Testis (tissue), 3 donors: ENCODE measurements around the gene MSI2. TPM values are rescaled to one million over a fixed set of nuclear protein-coding genes. Genes with fewer than 3 reads are reported as not detected.

Source experiments
- DNase-seq: peaks from one replicate; pipeline ENCODE4 v3.0.0-alpha.2; 2019
- H3K27ac ChIP-seq, 2 donors: fragments of 200-600 bp; sonication (generic); one replicate each; pipeline ENCODE4 v1.5.1; 2019
- H3K27me3 ChIP-seq: fragments of 200-600 bp; sonication (generic); one replicate; pipeline ENCODE4 v1.5.1; 2019
- H3K36me3 ChIP-seq: fragments of 200-600 bp; sonication (generic); one replicate; pipeline ENCODE4 v1.5.1; 2017; ENCODE audit warnings: low read depth; ENCODE audit errors: missing control alignments
- H3K4me1 ChIP-seq: fragments of 200-600 bp; sonication (generic); one replicate; pipeline ENCODE4 v1.5.1; 2019
- H3K4me3 ChIP-seq, 2 donors: fragments of 200-600 bp; sonication (generic); one replicate each; pipeline ENCODE4 v1.5.1; 2017 to 2019
- H3K9me3 ChIP-seq: fragments of 200-600 bp; sonication (generic); one replicate; pipeline ENCODE4 v1.5.1; 2017
- POLR2A ChIP-seq: fragments of 450-650 bp; IDR thresholded peaks from one replicate; pipeline ENCODE4 v1.6.1; 2017; ENCODE audit warnings: antibody characterized with exemption, mild to moderate bottlenecking, moderate library complexity
- WGBS, 2 donors: methylation state at CpG; one replicate each; pipeline ENCODE4 v1.1.5; 2018; 5-methylcytosine and 5-hydroxymethylcytosine counted together
- intact Hi-C: fragments of 100-400 bp; cut with DNase I; formaldehyde crosslinking; loops from one replicate; pipeline ENCODE4 v1.15.1; 2023; ENCODE audit warnings: low total_unique reads
- polyA plus RNA-seq: library from polyadenylated mRNA; stranded (reverse); fragments of 350-450 nt; fragmentation: Illumina TruSeq; extraction: RNeasy Lipid Tissue Mini Kit (QIAGEN cat#74804); gene quantifications from one replicate; pipeline ENCODE4 v1.2.3, GENCODE V29; 2014; ENCODE audit warnings: low read depth, low replicate concordance; ENCODE audit not compliant: insufficient read depth
- total RNA-seq, 2 donors: library from RNA; depleted of rRNA; stranded (reverse); fragments of >200 nt; gene quantifications; one replicate each; pipeline ENCODE4 v1.2.3, GENCODE V29; 2016
- TF ChIP-seq, protein P1 (sequence below), 3 experiments: fragments of 450-650 bp in 2 of 3; fragments of 200-600 bp in 1 of 3; sonication (generic) in 1 of 3; IDR thresholded peaks; one replicate each; pipeline ENCODE4 v1.5.1; 2016 to 2019; ENCODE audit warnings: antibody characterized with exemption in 3 of 3, mild to moderate bottlenecking in 2 of 3, moderate library complexity in 1 of 3

Gene MSI2
- total and polyA plus RNA-seq, 3 donors from 2014 or later, result 46.5 to 106 (median 76.6) TPM

DNA sequence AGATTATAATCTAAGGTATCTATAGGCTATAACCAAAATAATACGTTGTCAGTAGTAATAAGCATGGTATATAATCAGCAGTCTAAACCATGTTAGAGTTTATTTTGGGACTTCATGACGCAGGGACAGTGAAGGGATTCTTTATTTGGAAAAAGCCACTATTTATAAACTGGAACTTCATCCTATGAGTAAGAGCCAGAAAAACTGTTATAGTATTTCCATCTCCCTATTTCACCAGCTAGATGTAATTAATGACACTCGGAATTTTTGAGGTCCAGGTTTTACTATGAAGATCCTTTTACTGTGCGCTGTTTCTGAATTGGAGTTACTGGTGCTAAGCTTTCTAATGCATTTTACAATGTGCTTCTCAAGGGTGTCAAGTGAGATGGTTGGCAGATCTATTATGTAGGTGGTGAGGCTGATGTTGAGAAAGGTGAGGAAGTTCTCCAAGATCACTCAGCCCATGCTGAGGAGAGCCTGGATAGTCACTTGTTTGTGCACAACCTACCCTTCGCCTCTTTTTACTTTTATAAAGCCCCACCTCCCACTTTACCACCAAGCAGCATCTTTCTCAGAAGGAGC, 149.3 kb downstream of the MSI2 start:
- Histone ChIP-seq H3K4me3 (no peak overlapping the region), H3K9me3 (no peaks in the 10 kb centered on the region), H3K27ac (peak overlapping the region in 1 of 2 donors; percentile 30), H3K4me1 (peaks cover 15% of the 10 kb centered on the region), H3K27me3 (no peaks in the 10 kb centered on the region), H3K36me3 (no peaks in the 10 kb centered on the region)
- no peak for DNase-seq
- intact Hi-C loops, result no loop called here
- WGBS, 2 donors, result 79 to 86% methylated on average over 5 of the region's 5 CpGs
- no peak for TF ChIP-seq POLR2A
- TF ChIP-seq, protein P1, sequence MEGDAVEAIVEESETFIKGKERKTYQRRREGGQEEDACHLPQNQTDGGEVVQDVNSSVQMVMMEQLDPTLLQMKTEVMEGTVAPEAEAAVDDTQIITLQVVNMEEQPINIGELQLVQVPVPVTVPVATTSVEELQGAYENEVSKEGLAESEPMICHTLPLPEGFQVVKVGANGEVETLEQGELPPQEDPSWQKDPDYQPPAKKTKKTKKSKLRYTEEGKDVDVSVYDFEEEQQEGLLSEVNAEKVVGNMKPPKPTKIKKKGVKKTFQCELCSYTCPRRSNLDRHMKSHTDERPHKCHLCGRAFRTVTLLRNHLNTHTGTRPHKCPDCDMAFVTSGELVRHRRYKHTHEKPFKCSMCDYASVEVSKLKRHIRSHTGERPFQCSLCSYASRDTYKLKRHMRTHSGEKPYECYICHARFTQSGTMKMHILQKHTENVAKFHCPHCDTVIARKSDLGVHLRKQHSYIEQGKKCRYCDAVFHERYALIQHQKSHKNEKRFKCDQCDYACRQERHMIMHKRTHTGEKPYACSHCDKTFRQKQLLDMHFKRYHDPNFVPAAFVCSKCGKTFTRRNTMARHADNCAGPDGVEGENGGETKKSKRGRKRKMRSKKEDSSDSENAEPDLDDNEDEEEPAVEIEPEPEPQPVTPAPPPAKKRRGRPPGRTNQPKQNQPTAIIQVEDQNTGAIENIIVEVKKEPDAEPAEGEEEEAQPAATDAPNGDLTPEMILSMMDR (IDR thresholded peaks at IDR 0.05), result no peak

GRCh38 chr17:57406131-57406980, 150.0 kb downstream of the MSI2 start:
- H3K4me3 ChIP-seq, result no peak overlapping the region
- H3K27ac ChIP-seq, result peak overlapping the region; percentile 2 to 45
- WGBS, 2 donors, result 49 to 56% methylated on average over 25 of the region's 25 CpGs
- TF ChIP-seq POLR2A, result no peak
- TF ChIP-seq, protein P1 (IDR thresholded peaks at IDR 0.05), result no peak
- intact Hi-C loops, result no loop called here
- H3K4me1 ChIP-seq, result peaks cover 15% of the 10 kb centered on the region
- no peaks in the 10 kb centered on the region for H3K27me3 ChIP-seq
- H3K36me3 ChIP-seq, result no peaks in the 10 kb centered on the region
- DNase-seq, result peak; percentile 32
- no peaks in the 10 kb centered on the region for H3K9me3 ChIP-seq

- WGBS, 2 donors, result 83% methylated on average over 12 of the region's 12 CpGs
- Histone ChIP-seq H3K36me3 (no peaks in the 10 kb centered on the region), H3K27me3 (no peaks in the 10 kb centered on the region), H3K9me3 (no peaks in the 10 kb centered on the region), H3K4me1 (peaks cover 15% of the 10 kb centered on the region), H3K27ac (peak overlapping the region; percentile 2 to 45), H3K4me3 (no peak overlapping the region)
- intact Hi-C loops, result no loop called here
- DNase-seq, result no peak
- TF ChIP-seq POLR2A, result no peak
- TF ChIP-seq, protein P1 (IDR thresholded peaks at IDR 0.05), result no peak
Observed at GRCh38 chr17:57406981-57407286, 150.6 kb downstream of the MSI2 start.

- Histone ChIP-seq H3K27ac (peak overlapping the region; percentile 2 to 45), H3K36me3 (no peaks in the 10 kb centered on the region), H3K27me3 (no peaks in the 10 kb centered on the region), H3K4me1 (peaks cover 15% of the 10 kb centered on the region), H3K9me3 (no peaks in the 10 kb centered on the region), H3K4me3 (no peak overlapping the region)
- intact Hi-C loops, result no loop called here
- 56 to 67% methylated on average over 9 of the region's 9 CpGs for WGBS, 2 donors
- DNase-seq, result no peak
- TF ChIP-seq, protein P1 (IDR thresholded peaks at IDR 0.05), result no peak
- TF ChIP-seq POLR2A, result no peak
Observed at GRCh38 chr17:57407287-57408070, 151.2 kb downstream of the MSI2 start.
